ENCODE measurements around the gene STOML1.

DNA sequence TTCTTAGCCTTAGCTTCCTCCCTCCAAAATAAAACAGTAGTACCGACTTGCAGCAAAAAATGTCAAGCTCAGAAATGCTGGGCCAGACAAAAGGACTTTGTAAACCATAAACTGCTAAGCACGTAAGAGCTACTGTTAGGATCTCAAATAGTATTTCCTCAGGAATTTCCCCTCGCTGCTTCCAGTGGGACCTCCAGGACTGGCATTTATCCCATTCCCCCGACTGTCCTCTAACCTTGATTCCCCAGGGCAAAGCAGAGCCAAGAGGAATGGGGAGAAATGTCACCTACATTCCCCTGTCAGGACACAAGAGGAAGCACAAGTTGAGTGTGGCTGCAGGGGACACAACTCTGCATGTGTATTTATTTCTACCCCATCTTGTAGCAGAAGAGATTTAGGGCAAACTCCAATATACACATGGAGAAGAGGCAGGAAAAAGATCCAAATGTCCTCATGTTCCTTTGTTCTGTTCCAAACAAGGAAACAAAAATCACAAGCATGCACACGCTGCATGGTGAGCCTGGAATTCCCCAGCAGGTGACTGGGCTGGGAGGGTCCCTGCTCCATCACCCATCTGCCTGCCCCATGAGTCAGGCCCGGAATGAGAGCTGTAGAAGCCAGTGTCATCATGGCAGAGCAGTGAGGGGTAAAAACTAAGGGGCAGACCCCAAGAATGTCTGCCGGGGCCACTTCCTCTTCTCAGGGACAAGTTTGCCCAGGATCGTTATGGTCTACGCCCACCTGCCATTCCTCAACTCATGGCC is 4.2 kb downstream of the STOML1 start:
- TF ChIP-seq, protein P1, sequence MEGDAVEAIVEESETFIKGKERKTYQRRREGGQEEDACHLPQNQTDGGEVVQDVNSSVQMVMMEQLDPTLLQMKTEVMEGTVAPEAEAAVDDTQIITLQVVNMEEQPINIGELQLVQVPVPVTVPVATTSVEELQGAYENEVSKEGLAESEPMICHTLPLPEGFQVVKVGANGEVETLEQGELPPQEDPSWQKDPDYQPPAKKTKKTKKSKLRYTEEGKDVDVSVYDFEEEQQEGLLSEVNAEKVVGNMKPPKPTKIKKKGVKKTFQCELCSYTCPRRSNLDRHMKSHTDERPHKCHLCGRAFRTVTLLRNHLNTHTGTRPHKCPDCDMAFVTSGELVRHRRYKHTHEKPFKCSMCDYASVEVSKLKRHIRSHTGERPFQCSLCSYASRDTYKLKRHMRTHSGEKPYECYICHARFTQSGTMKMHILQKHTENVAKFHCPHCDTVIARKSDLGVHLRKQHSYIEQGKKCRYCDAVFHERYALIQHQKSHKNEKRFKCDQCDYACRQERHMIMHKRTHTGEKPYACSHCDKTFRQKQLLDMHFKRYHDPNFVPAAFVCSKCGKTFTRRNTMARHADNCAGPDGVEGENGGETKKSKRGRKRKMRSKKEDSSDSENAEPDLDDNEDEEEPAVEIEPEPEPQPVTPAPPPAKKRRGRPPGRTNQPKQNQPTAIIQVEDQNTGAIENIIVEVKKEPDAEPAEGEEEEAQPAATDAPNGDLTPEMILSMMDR (IDR thresholded peaks at IDR 0.05), result no peak
- TF ChIP-seq EP300 (IDR thresholded peaks at IDR 0.05; ENCODE audit: low read depth) (no peak), POLR2A (IDR thresholded peaks at IDR 0.05) (no peak)
